Effector memory CD8-positive, alpha-beta T cell (primary cell): ENCODE data around the gene FARP2.

ENCODE experiments used
- ATAC-seq: fragments of 150-1000 bp; cut with Tn5 transposase; replicated peaks from 2 replicates; pipeline ENCODE4 v1.10.0; 2021; ENCODE audit warnings: mild to moderate bottlenecking, moderate library complexity
- DNase-seq, 3 experiments: peaks; one replicate each; pipeline ENCODE4 v3.0.0; 2021
- H3K27ac Mint-ChIP-seq, 2 donors: one replicate each; pipeline ENCODE4 v1.8.0; 2022; ENCODE audit warnings: mild to moderate bottlenecking in 2 of 2, mixed read lengths in 2 of 2, moderate library complexity in 2 of 2
- H3K27me3 Mint-ChIP-seq, 2 donors: one replicate each; pipeline ENCODE4 v1.8.0; 2022; ENCODE audit warnings: mixed read lengths in 2 of 2
- H3K36me3 Mint-ChIP-seq: one replicate; pipeline ENCODE4 v1.8.0; 2022; ENCODE audit warnings: mild to moderate bottlenecking, moderate library complexity, mixed read lengths; ENCODE audit not compliant: insufficient read depth
- H3K4me1 Mint-ChIP-seq, 2 donors: one replicate each; pipeline ENCODE4 v1.8.0; 2022; ENCODE audit warnings: low read depth in 2 of 2, mixed read lengths in 2 of 2
- H3K4me3 Mint-ChIP-seq, 2 donors: one replicate each; pipeline ENCODE4 v1.8.0; 2022; ENCODE audit warnings: mild to moderate bottlenecking in 2 of 2, mixed read lengths in 2 of 2, moderate library complexity in 2 of 2
- H3K9me3 Mint-ChIP-seq, 2 donors: one replicate each; pipeline ENCODE4 v1.8.0; 2022; ENCODE audit warnings: mixed read lengths in 2 of 2
- total RNA-seq, 9 experiments: gene quantifications; one replicate each; lab custom pipeline; 2026; lab: John Stamatoyannopoulos, UW

The FARP2 gene, protein sequence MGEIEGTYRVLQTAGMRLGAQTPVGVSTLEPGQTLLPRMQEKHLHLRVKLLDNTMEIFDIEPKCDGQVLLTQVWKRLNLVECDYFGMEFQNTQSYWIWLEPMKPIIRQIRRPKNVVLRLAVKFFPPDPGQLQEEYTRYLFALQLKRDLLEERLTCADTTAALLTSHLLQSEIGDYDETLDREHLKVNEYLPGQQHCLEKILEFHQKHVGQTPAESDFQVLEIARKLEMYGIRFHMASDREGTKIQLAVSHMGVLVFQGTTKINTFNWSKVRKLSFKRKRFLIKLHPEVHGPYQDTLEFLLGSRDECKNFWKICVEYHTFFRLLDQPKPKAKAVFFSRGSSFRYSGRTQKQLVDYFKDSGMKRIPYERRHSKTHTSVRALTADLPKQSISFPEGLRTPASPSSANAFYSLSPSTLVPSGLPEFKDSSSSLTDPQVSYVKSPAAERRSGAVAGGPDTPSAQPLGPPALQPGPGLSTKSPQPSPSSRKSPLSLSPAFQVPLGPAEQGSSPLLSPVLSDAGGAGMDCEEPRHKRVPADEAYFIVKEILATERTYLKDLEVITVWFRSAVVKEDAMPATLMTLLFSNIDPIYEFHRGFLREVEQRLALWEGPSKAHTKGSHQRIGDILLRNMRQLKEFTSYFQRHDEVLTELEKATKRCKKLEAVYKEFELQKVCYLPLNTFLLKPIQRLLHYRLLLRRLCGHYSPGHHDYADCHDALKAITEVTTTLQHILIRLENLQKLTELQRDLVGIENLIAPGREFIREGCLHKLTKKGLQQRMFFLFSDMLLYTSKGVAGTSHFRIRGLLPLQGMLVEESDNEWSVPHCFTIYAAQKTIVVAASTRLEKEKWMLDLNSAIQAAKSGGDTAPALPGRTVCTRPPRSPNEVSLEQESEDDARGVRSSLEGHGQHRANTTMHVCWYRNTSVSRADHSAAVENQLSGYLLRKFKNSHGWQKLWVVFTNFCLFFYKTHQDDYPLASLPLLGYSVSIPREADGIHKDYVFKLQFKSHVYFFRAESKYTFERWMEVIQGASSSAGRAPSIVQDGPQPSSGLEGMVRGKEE
- 16.1 to 49.4 (median 38.0) reads per million in 9 experiments for total RNA-seq

DNA sequence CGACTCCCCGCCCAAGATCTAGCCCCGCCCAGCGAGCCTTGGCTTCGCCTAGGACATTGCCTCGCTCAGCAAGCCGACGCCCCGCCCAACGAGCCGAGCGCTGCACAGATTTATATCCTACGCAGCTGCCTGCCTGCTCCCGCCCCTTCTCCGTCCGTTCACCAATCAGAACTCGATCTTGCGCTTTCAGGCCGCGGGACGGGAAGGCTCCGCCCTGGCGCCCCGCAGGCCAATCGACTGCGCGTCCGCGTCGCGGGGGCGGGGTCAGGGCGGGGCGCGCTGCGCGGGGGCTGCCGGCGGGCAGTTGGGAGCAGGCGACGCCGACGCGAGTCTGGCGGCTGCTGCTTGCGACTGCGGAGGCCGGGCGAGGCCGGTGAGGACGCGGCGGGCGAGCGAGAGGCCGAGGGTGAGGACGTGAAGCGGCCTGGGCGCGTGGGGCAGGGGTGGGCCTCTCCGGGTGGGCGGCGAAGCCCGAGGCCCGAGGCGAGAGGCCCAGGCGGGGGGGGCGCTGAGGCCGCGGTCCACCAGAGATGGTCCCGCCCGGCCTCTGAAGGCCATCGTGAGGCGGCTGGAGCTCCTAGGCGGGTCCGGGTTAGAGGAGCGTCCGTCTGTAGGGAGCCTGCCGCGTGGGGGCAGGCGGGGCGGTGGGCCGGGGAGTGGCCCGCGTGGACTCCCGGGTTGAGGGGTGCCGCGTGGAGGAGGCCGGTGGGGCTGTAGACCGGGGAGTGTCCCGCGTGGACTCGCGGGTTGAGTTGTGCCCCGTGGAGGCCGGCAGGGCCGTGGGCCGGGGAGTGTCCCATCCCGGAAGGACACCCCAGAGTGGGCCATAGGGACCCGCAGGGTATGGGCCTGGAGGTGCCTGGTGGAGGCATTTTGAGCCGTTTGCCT lies at the start of gene FARP2:
Gene FARP2 (plus strand): TSS at position 303 of the 888 bp plus-strand sequence. CDS start 16,823 bp downstream, outside the sequence.
- no peaks in the 10 kb centered on the region for H3K9me3 Mint-ChIP-seq
- H3K27me3 Mint-ChIP-seq, result no peaks in the 10 kb centered on the region
- peak within 1 kb of the TSS; percentile 45 to 58 for H3K27ac Mint-ChIP-seq
- DNase-seq (peak; percentile 94 to 95 (median 95)), ATAC-seq (peak; percentile 92)
- peak within 1 kb of the TSS; percentile 67 to 69 for H3K4me3 Mint-ChIP-seq
- H3K4me1 Mint-ChIP-seq, result peaks cover 10 to 19% of the 10 kb centered on the region in 2 donors
- H3K36me3 Mint-ChIP-seq, result peaks cover 29% of the 10 kb centered on the region

DNA sequence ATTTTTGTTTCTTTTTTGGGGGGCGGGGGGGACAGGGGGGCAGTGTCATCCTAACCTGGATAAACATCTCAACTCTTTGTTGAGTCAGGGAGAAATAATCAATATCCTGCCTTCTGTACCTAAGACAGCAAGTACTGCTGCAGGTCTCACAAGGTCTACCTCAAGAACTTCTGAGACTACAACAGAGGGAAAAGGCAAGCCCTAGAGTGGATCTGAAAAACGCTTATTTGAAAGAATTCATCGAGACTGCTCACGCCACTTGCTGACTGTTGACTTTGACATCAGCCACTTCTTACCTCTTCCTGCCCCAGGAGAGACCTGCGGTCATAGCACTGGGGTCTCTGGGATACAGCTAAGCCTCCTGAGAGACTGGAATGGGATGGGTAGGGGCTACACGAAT lies 49.0 kb upstream of the FARP2 start:
- Mint-ChIP-seq H3K9me3 (no peaks in the 10 kb centered on the region), H3K4me3 (no peak overlapping the region), H3K4me1 (peaks cover 46 to 59% of the 10 kb centered on the region in 2 donors), H3K27me3 (no peaks in the 10 kb centered on the region), H3K27ac (peak overlapping the region in 1 of 2 donors; percentile 89), H3K36me3 (peaks cover 4% of the 10 kb centered on the region)
- DNase-seq, result no peak
- no peak for ATAC-seq

DNA sequence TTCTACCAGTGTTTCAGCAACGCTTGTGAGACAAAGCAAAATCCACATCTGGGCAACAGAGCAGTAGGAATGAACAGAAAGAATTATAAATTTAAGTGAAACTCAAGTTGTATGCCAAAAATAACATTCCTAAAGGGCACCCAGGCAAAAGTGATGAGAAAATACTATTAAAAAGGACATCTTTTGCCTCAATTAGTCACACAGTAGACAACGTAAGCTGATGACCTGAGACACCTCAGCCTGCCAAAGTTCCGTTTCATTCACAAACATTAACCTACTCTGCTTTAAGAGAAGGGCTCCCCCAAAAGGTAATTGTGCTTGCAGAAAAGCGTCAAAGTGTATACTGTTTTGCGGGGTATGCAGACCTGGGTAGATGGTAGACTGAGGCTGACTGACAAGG lies 47.8 kb upstream of the FARP2 start:
- peaks cover 4% of the 10 kb centered on the region for H3K36me3 Mint-ChIP-seq
- H3K9me3 Mint-ChIP-seq, result no peaks in the 10 kb centered on the region
- no peaks in the 10 kb centered on the region for H3K27me3 Mint-ChIP-seq
- no peak for DNase-seq
- H3K27ac Mint-ChIP-seq, result peak overlapping the region; percentile 56 to 88
- no peak for ATAC-seq
- H3K4me3 Mint-ChIP-seq, result no peak overlapping the region
- H3K4me1 Mint-ChIP-seq, result peaks cover 44 to 54% of the 10 kb centered on the region in 2 donors

DNA sequence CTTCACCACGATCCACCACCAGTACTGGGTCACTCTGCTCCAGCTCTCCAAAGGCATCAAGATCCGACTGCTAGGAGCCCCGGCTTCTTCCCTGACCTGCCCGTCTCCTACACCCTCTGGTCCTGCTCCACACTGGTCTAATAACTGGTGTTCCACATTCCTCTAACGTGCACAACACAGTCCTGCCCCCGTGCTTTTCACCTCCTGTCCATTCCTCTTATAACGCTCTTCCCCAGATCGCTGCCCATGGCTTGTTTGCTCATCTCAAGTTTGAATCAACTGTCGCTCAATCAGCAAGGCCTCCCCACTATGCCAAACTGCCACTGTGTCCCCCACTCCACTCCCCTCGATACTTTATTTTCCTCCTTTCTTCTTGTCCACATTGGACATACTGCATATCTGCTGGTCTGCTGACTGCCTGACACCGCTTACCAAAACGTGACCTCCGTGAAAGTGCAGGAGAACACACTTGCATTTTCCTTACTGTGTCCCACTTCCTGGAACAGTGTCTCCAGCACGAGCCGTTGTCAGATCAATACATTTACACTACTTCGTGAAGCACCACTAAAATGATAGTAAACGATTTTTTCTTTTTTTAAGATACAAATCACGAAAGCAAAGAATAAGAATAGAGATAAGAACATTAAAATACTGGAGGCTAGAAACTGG lies 47.1 kb upstream of the FARP2 start:
- ATAC-seq (no peak), DNase-seq (no peak)
- Mint-ChIP-seq H3K27ac (peak overlapping the region; percentile 88 to 93), H3K9me3 (no peaks in the 10 kb centered on the region), H3K4me3 (peak overlapping the region in 1 of 2 donors; percentile 20), H3K27me3 (no peaks in the 10 kb centered on the region), H3K36me3 (peaks cover 4% of the 10 kb centered on the region), H3K4me1 (peaks cover 42 to 55% of the 10 kb centered on the region in 2 donors)

DNA sequence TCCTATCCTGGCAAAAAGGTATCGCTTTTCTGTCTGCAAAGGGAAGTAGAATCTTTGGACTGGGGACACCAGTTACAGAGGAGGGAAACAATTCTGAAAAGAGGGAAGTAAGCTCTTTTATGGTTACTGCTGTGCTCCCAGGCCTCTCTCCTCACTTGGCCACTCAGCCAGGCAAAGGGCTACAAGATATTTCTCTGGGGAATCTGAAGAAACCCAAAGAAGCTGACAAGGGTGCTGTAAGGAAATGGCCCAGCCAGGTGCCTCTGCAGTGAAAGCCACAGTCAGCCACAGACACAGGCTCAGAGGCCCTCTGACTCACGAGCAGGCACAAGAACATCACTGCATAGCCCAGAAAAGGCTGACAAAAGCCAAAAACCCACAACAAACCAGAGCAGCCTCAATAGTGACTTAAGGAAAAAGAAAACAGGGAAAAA lies 46.4 kb upstream of the FARP2 start:
- ATAC-seq, result peak; percentile 86
- H3K27me3 Mint-ChIP-seq, result no peaks in the 10 kb centered on the region
- H3K27ac Mint-ChIP-seq, result peak overlapping the region; percentile 88 to 93
- H3K9me3 Mint-ChIP-seq, result no peaks in the 10 kb centered on the region
- DNase-seq, result peak; percentile 41 to 53 (median 52)
- H3K4me3 Mint-ChIP-seq, result peak overlapping the region; percentile 20 to 36
- H3K36me3 Mint-ChIP-seq, result peaks cover 4% of the 10 kb centered on the region
- H3K4me1 Mint-ChIP-seq, result peaks cover 43 to 59% of the 10 kb centered on the region in 2 donors

DNA sequence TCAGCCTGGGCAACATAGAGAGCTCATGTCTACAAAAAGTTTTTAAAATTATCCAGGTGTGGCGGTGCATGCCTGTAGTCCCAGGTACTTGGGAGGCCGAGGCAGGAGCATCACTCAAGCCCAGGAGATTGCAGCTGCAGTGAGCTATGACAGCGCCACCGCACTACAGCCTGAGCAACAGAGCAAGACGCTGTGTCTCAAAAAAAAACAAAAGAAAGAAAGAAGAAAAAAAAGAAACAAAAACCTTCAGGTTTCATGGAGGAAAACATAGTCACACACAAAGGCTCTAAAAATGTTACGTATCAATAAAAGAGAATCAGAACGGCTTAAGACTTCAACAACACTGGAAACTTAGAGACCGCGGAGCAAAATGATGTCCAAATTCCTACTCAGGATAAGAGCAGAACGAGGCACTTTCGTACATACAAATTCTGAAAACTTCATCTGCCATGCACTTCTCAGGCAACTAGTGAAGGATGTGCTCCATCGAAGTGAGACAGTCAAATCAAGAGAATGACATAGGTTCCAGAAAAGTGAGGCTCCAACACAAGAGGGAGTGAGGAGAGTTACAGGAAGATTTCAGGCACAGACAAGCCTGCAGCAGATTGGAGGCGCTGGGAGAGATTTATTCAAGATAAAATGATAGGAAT lies 45.0 kb upstream of the FARP2 start:
- Mint-ChIP-seq H3K4me3 (peak overlapping the region in 1 of 2 donors; percentile 2), H3K9me3 (no peaks in the 10 kb centered on the region), H3K36me3 (peaks cover 9% of the 10 kb centered on the region), H3K27ac (peak overlapping the region; percentile 15 to 47), H3K27me3 (no peaks in the 10 kb centered on the region), H3K4me1 (peaks cover 38 to 51% of the 10 kb centered on the region in 2 donors)
- DNase-seq (no peak), ATAC-seq (no peak)

DNA sequence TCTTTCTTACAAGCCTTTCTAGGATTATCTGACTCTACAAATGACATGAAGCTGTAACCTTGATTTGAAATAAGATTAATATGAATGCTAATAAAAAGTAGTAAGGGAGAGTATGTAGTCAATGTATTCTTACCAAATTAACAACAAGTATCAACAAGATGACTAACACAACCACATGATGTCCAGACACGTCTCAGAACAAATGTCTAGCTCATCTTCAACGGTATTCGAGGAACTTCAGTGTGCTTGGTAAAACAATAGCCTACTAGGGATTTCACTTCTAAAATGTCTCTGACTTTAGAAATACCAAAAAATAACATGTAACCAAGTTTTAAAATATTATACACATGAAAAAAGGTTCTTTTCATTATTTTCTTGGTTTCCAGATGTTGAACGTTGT lies 44.0 kb upstream of the FARP2 start:
- peak overlapping the region in 1 of 2 donors; percentile 47 for H3K27ac Mint-ChIP-seq
- no peak for ATAC-seq
- peaks cover 19% of the 10 kb centered on the region for H3K36me3 Mint-ChIP-seq
- no peak overlapping the region for H3K4me3 Mint-ChIP-seq
- peaks cover 46 to 56% of the 10 kb centered on the region in 2 donors for H3K4me1 Mint-ChIP-seq
- DNase-seq, result no peak
- H3K27me3 Mint-ChIP-seq, result no peaks in the 10 kb centered on the region
- H3K9me3 Mint-ChIP-seq, result no peaks in the 10 kb centered on the region

DNA sequence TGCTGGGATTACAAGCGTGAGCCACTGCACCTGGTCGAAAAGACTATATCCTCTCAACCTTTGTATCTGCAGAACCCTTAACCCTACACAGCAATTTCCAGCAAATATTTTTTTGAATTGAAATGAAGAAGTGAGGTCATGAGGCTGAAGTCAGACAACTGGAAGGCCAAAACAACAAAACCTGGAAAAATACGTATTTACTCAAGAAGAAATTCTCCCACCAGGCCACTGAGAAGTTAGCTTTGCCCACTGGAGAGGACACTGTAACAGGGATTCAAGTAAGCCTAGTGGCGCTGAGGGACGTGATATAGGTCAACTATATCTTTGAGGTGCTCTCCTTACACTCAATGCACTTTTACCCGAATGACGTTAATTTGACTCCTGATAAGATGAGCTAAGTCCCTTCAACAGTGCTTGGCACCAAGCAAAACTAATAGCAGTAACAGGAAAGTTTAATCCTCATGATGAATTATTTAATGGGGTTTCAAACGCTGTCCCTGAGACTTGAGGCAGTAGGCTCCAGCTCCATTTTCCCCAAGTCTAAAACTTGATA lies 42.5 kb upstream of the FARP2 start:
- no peaks in the 10 kb centered on the region for H3K27me3 Mint-ChIP-seq
- DNase-seq (no peak), ATAC-seq (no peak)
- H3K4me3 Mint-ChIP-seq, result peak overlapping the region; percentile 95 to 97
- peaks cover 31% of the 10 kb centered on the region for H3K36me3 Mint-ChIP-seq
- peak overlapping the region in 1 of 2 donors; percentile 98 for H3K27ac Mint-ChIP-seq
- no peaks in the 10 kb centered on the region for H3K9me3 Mint-ChIP-seq
- H3K4me1 Mint-ChIP-seq, result peaks cover 55 to 71% of the 10 kb centered on the region in 2 donors

DNA sequence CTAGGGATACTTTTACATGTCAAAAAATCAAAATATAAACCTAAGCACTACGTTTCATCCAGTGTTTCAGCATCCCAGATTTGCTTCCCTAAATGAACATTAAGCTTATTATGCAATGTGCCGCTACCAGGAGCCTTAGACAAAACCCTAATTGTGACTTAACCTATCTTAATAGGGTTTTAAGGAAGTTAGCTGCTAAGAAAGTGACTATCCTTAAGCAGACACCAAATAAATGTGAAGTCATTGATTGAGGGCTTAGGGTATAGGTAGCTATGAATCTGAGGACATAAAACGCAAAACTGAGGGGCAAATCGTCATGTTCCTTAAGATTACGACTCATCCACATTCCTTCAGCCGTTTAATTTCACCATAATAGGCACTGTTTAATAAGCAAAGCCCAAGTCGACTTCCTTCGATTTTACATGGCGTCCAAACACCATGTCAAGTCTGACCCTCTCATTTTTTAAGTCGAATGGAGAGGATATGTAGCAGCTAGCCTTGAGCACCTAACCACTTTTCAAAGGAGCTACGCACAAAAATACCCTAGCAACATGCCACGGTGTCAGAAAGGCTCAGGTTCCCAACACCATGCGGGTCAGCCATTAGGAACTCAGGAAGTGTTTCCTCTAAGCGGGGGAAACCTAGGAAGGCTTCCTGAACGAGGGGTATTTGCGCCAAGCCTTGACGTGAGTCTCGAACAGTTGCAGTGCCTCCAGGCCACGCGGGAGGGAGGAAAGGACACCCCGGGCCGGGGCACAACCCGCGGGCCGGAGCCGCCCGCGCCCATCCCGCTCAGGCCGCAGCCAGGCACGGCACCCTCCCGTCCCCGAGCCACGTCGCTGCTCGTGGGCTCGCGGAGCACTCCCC lies 41.6 kb upstream of the FARP2 start:
- H3K9me3 Mint-ChIP-seq, result no peaks in the 10 kb centered on the region
- no peak for DNase-seq
- peak overlapping the region; percentile 95 to 97 for H3K4me3 Mint-ChIP-seq
- H3K4me1 Mint-ChIP-seq, result peaks cover 51 to 68% of the 10 kb centered on the region in 2 donors
- peak overlapping the region; percentile 98 to 99 for H3K27ac Mint-ChIP-seq
- H3K36me3 Mint-ChIP-seq, result peaks cover 35% of the 10 kb centered on the region
- ATAC-seq, result no peak
- H3K27me3 Mint-ChIP-seq, result no peaks in the 10 kb centered on the region

DNA sequence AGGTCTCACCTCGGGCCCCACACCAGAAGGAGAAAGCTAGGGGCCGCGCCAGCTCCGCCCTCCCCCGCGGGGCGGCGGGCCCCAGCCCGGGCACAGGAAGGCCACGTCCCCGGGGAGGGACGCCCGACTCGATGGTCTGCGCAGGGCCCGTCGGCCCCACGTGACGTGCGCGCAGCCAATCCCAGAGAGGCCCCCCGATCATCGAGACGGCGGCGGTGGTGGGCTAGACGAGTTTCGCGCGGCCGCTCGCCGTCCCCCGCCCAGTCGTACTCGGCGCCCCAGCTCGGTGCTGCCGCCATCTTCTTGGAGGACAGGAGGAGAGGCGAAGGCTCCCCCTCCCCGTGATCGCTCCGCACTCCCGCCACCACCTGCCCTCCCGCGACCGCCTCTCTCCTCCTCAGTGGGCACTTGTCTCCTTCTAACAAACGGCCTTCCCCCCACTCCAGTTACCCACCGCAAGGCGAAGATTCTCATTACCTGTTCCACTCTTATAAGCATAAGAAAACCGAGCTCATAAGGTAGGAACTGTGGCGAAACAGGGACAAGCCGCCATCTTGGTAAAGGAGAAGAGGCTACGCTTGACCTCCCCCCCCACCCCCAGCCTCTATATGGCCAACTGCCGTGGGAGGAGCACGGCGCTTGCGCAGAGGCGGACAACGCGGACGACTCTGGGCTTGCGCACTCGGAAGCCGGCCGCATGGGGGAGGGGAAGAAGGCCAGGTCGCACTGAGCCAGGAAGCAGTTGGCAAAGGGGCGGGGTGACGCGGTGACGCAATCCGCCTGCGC lies 40.8 kb upstream of the FARP2 start, which contains the start of gene HDLBP:
Gene HDLBP (minus strand): TSS at position 580 of the 786 bp plus-strand sequence. CDS start 48,803 bp downstream, outside the sequence.
- Mint-ChIP-seq H3K27ac (peak within 1 kb of the TSS; percentile 98 to 99), H3K36me3 (peaks cover 38% of the 10 kb centered on the region), H3K9me3 (no peaks in the 10 kb centered on the region), H3K4me1 (peaks cover 52 to 67% of the 10 kb centered on the region in 2 donors), H3K27me3 (no peaks in the 10 kb centered on the region), H3K4me3 (peak within 1 kb of the TSS; percentile 95 to 97)
- peak; percentile 71 for ATAC-seq
- peak; percentile 100 for DNase-seq
